Stimulated activated CD4-positive, alpha-beta T cell treated with anti-CD3 and anti-CD28 coated beads, Interleukin-12 subunit alpha, Interleukin-12 subunit beta, amount 100 ng/mL, for 4 hours (primary cell): ENCODE results near the gene CARS1.

ENCODE experiments used
- DNase-seq: peaks from one replicate; pipeline ENCODE4 v3.0.0-alpha.2; 2020

CARS1 gene

DNA sequence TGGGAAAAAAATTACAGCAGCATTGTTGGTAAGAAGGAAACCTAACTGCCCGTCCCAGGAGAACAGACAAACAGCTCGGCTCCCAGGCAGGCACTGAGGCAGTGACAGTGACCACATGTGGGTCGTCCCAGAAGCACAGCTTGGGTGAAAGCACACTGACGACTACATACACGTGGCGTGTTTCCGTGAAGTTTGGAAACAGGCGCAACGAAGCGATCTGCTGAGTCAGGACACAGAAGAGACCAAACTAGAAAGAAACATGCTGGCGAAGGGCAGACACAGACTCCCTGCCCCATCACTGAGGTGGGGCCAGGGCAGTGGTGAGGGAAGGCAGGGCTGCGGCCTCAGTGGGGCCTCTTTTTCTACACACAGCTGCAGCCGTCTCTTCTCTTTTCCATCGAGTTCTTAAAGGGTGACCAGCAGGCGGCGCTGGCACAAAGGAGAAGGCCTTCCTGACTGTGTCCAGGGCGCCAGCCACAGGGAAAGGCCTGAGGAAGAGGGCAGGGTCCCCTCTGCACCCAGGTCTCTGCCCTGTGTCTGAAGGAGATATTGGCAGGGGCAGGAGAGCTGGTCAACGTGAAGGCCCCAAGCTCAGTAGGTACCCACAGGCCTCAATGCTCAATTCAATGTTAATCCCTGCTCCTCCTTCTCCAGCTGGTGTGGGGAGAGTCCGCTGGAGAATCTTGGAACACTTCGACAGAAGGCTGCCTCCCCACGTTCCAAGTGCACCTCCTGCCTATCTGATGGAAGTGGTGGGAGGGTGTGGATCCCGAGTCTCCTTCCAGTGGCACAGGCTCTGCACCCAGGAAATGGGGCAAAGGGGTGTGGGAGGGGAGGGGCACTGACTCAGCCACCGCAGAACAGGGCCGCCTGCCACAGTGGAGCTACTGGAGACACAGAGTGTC lies 19.9 kb downstream of the CARS1 start:
- peak; percentile 41 for DNase-seq

DNA sequence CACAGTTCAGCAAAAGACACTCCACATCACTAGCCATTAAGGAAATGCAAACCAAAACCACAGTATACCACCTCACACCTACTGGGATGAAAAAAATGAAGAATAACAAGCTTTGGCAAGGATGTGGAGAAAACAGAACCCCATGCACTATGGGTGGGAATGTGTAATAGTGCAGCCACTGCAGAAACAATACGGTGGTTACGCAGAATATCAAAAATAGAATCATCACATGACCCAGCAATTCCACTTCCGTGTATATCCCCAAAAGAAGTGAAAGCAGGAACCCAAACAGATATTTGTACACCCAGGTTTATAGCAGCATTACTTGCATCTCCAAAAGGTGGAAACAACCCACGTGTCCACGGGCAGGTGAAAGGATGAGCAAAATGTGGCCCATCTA lies 20.8 kb downstream of the CARS1 start:
- DNase-seq = no peak

DNA sequence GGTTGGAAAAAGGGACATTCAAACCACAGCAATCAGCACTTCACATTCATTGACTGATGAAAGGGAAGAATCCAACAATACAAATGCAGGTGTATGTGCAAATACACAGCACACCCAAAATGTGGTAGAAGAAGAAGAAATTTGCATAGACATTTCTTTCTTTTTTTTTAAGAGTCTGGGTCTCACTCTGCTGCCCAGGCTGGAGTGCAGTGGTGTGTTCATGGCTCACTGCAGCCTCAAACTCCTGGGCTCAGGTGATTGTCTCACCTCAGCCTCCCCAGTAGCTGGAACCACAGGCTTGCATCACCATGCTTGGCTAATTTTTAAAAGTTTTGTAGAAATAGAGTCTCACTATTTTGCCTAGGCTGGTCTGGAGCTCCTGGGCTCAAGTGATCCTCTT lies 21.9 kb downstream of the CARS1 start:
- DNase-seq = no peak

DNA sequence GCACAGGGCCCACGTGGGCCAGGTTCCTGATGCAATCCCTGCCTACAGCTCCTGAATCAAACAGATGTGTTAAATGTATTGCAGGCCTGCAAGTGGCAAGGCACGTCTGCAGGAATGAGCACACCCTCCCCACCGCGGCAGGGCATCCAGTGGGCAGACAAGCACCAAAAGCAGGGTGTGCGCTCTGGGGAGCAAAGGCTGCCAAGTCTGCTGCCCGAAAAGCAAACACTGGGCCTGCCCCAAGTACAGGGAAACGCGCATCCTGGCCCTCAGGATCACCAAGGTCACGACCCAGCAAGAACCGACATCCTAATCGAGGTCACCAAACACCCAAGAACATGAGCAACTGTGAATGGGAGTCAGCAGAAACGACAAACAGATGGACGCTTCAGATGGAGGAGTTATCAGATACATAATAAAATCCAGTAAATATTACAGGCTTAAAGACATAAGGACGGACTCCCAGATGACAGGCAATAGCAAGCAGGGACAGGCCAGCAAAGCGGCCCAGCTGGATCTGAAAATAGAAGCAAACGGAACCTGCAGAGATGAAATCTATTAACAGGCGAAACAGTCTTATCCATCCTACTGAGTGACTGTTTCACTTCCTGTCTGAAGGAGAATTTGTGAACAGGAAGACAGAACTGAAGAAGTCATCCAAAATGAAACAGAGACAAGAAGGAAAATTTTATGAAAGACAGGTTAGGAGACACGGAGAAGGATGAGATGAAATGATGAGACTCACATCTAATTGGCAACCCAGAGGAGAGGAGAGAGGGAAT lies 26.7 kb downstream of the CARS1 start:
- no peak for DNase-seq

DNA sequence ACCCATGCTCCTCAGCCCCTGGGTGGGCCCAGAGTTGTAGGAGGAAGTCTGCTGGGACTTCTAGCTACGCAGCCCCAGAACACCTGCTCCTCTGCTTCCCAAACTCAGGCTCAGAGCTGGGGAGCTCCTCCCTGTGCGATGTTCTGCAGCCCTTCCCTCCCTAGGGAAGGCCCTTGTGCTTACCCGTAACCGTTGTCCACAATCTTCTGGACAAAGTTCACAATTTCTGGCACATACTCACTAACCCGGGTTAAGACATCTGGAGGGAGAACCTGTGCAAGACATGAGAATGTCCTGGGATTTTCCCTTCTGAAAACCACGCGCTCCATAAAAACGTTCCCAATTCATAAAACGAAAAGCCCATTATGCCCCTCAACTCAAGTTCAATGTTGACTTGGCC lies 28.4 kb downstream of the CARS1 start:
- DNase-seq = no peak

DNA sequence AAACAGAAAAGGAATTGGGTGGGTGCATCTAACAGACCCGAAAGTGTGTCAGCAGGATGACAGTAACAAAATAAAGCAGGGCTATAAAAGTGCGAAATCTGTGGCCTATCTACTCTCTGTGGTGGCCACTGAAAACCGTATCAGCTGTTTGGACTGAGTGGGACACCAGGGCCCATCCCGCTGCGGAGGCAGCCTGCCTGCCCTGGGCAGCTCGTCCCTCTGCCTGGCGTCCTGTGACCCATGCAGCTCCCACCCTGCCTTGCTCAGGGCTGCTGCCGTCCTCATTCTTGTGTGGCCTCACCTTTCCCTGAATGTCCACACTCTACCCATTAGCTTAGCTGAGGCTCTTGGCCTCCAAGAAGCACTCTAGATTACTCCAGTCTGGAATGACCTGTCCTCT lies 30.4 kb downstream of the CARS1 start:
- no peak for DNase-seq

DNA sequence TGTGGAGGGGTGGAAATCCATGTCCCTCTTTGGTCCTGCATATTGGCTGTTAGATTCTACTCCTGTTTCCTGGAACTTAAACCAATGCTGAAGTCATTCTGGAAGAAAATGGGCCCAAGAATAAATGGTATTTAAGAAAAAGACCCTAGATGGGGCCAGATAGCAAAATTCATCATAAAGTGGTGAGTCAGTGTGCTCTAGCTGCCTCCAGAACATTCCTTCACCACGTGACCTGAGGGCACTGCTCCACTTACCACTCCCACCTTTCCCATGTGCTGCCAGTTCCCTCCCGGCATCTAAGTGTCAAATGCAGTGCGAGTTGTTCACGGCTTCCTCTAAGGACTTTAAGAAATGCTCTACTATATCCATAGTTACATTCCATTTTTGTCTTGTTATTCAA lies 34.2 kb downstream of the CARS1 start:
- DNase-seq = no peak

DNA sequence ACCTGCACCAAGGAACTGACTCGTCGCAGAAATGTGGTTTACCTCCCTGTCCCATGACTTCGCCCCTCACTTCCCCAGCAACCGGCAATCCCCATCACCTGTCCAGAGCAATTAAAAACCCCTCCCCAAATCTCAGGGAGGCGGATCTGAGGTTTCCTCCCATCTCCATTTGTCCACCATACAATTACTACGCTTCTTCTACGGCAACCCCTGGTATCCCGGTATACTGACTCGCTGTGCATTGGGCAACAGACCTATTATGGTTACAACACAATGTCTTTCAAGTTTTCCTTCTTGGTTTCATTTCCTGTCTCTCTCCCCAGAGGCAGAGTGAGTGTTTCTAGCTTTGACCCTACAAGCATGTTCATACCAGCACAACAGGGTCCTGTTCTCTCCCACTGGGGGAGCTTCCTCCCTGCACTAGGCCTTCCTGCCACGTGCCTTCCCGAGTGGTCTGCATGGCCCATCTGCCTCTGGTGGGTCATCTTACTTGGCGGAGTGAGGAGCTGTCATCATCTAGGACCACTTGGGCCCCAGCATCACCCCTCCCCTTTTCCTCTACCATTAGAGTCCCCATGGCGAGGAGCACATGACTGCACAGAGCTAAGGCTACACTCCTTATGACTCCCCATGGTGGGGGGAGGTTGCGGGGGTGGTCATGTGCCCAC lies 34.8 kb downstream of the CARS1 start:
- DNase-seq = no peak

DNA sequence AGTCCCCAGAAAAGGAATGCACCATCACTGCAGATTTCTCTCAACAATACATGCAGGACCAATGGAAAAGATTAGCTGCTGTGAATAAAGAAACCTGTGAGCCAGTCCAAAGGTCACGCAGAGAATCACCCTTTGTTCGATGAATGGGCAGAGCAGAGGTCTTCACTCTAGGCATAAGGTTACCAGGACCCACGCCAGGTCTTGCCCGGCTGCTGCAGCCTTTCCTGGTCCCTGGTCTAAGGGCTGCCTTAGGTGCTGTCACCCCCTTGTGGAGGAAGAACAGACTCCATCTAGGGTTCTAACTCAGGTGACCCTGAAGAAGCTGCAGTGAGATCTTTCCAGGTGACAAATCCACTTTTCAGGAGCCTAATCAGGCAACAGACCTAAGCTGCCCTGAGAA lies 36.1 kb downstream of the CARS1 start:
- no peak for DNase-seq

DNA sequence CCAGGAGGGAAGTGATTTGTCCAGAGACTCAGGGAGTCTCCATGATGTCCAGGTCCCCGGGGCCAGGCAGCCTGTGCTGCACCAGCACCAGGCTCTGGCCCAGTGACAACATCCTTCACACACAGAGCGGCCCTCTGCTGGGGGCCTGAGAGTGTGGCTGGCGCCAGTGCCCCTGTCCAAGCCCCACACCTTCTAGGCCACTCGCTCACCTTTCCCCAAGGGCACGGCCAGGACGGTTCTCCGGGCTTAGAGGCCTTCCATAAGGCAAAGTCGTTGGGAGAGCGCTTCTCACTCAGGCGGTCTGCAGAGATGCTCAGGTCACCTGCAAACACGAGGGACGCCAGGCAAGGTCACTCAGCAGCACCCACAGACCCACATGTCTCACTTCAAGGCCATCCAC lies 37.2 kb downstream of the CARS1 start:
- DNase-seq = no peak

DNA sequence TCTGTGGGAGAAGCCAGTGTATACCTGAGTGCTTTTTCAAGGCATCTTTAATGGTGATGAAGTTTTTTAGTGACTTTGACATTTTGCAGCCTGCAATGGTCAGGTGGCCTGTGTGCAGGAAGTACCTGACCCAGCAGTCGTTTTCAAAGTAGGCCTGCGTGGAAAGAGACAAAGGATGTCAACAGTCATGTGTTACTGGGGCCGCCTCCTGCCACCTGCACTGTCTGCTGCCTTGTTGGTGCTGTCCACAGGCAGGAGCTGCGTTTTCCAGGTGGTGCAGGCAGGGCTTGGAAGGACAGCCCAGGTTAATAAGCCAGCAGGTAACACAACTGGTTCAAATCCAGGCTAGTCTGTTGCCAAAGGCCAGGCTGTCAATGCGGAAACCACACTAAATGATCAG lies 38.6 kb downstream of the CARS1 start:
- DNase-seq = no peak

DNA sequence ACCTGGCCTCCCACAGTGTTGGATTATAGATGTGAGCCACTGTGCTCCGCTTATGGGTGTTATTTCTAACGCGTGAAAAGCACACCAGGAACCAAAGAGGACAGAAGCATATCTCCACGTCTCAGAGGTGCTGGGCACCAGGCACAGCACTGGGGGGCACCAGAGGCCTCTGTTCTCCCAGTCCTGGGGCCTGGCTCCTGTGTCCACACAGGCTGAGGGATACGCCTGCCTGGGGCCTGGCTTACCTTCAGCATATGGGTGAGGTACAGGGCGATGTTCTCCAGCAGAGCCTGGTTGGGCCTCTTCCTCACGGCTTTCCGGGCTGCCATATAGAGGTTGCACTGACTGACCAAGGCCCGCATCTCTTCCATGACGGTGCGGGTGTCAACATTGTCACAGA lies 40.4 kb downstream of the CARS1 start:
- no peak for DNase-seq

DNA sequence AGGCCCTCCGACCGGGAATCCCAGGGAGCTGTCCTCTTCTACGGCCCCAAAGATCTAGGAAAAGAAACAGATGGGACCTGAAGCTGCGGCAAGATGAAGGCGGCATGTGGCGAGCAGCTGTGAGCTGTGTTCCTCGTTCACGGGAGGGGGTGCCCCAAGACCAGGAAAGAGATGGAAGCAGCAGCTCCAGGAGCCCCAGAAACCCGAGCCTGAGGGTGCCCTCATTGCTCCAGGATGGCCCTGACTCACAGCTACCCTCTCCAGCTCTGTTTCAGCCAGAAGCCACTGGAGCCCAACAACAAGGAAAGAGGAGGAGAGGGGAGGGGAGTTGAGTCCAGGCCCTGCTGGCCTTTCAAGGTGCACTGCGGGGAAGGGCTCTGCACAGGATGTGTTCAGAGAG lies 41.4 kb downstream of the CARS1 start:
- no peak for DNase-seq

DNA sequence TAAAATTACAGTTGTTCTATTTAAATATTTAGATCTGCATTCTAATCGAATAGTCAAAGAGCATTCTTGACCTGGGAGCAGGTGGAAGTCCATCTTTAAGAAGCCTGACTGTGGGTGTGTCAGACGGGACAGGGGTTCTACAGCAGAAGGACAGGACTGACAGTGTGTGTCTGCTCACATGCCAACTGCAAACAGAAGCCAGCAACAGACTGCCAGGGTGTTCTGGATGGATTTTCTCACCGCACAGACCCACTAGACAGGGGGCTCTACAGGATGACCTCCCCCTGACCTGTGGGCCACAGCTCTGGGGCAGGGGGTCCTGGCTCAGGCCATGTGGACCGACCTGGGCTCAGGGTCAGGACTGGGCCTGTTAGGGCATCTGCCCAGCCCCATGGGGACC lies 42.3 kb downstream of the CARS1 start:
- DNase-seq = no peak

DNA sequence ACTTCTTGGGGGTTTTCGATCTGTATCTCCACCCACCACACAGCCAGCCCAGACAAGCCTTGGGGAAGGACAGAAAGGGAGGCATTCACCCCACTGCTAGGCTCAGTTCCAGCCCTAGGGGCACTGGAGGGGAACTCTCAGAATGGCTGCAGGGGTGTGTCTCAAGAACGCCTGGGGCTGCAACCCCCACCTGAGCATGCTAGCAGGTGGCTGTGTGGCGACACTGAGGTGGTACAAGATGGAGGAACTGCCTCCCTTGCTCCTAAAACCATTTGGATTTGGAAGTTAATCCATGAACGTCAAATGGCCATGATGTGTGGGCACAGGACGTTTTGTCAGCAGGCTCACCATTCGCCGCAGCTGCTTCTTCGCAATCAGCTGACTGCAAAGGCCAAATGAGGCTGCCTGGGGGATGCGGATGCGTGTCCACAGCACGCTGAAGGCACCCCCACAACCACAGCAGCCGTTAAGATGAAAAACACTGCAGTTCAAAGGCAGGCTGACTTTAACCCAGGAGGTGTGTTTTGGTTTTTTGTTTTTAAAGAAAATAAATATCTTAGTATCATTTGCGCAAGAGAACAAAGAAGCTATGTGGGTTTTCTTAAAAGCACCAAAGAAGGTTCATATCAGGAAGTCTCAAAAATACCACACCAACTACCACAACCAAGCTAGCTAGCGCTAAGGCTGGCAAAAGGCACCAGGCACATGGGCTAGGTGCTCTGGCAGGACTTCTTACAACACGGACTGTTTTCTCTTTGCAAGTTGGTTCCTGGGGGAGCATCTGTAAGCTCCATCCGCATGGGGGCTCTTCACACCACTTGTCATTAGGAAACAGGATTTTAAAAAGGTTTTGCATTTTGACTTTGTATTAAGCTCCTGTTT lies 42.9 kb downstream of the CARS1 start:
- DNase-seq = peak; percentile 16

DNA sequence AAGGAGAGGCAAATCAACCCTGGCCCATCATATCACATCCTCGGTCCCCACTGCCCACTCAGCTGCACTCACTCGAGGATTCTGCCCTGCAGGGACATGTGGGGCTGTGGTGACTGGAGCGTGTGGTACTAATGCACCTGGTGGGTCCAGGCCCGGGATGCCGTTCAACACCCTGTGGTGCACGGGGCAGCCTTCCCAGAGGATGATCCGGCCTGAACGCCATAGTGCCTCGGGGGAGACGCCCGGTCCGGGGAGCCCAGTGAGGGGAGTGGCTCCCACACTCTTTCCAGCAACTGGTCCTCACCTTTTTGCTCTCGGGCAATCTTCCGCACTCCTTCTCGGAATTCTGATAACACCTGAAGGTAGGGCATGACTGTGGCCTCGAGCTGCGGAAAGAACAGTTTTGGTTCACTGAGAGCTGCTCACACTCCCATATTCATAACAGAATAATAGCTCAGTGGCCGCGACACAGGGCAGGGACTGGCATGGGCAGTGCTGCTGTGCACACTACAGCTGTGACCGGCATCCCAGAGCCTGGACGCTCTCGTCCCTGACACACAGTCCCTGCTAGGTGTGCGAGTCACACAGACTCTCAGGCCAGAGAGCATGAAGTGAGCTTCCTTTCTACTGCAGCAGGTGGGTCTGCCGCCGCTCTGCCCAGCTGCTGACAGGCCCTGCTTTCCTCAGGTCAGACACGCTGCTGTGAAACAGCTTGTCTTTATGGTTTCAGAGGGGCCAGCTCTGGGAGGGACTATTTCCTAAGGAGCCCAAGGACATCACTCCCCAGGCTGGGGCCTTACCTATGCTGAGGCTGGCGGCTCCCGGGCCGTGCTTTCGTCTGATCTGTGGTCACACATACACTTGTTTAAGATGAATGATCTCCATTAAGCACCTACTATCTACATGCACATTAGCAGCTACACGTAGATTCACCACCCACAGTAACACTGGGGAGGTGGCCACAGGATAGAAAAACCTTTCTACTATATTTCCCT lies 45.0 kb downstream of the CARS1 start:
- no peak for DNase-seq

DNA sequence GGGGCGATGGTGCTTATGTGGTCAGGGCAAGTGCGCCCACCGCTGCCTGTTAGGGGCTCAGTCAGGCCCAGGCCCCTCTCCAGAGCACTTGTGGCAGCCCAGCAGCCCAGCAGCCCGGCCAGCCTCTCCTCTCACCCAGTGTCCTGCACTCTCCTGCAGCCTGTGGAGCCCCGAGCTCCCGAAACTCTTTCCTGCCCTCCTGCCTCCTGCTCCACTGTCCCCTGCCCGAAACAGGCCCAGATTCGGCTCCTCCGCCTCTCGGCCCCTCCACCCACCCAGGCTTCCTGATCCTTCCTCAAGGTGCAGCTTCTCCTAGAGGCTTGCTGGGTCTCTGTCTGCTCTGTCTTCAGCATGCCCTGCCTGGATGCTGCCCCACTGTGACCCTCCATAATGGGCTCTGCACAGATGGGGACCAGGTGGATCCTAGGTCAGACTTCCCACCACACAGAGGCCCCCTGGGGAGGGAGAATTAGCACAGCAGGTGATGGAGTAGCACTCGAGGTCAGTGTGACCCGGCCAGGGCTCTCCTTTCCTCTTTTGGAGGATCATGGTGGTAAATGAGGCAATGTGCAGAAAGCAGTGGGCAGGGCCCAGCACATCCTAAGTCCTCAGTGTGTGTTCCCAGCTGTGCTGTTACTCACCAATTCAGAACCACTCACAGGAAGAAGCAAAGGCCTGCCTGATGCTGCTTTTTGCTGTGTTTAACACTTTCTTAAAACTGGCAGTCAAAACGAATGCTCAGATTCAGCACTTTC lies 46.5 kb downstream of the CARS1 start:
- DNase-seq = no peak

DNA sequence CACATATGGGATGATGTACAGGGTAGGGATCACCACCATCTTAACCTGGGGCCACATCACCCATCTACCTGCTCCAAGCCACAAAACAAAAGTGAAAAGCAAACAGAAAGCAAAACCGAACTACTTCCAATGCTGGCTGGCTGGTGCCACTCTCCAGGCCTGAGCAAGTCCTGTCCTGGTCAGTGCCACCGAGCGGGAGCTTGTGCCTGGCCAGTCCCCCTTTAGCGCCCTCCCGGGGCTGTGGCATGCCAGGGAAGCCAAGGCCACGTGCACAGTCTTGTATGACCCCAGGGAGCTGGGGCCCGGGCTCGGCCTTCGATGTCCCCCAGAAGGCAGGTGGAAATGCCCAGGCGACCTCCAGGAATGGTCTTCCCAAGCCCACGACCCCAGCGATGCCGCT lies 47.2 kb downstream of the CARS1 start:
- no peak for DNase-seq

DNA sequence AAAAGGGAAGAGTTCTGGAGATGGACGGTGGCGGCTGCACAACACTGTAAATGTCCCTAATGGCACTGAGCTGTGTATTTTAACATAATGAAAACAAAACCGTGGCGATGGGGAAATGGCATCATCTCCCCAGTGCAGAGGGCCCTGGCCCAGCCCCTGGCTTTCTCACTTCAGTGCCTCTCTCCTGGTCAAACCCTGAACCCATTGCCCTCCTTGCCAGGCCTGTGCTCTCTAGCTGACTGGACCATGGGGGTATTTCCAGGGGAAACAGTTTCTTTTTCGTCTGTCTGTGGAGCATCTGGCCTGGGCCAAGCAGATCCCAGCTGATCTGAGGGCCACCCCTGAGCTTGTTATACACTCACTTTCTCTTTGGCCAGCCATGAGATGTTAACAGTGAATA lies 47.7 kb downstream of the CARS1 start:
- DNase-seq = no peak

DNA sequence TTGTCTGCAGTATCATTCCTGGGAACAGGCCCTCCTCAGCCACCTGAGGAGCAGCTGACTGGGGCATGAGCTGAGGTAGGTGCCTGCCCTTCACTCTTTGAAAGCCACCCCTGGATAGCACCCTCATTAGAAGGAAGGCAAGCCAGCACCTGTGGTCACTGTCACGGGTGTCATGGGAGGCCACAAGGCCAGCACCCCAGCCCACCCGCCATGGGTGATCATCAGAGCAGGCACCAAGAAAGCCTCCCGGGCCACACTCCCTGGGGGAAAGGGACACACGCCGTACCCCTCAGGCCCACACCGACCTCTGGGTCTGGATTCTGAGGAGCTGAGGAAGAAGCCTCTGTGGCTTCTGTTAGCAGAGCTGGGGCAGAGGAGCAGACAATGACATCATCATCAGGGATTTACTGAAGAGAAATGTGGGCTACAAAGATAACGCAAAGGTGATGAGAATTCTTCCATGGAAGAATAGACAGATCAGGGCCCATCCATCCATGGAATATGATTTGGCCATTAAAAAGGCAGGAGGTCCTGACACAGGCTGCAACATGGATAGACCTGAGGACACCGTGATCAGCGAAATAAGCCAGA lies 48.4 kb downstream of the CARS1 start:
- DNase-seq = no peak
